HepG2 (cell line): Measurements from ENCODE around the gene EPX. TPM values are rescaled to one million over a fixed set of nuclear protein-coding genes. Genes with fewer than 3 reads are reported as not detected.

Source experiments
- ARID5B ChIP-seq: IDR thresholded peaks from 2 replicates; pipeline ENCODE4 v1.4.0; 2020; ENCODE audit warnings: mild to moderate bottlenecking, missing genetic modification reagents
- EHMT2 ChIP-seq: fragments of 200-600 bp; sonication (generic); IDR thresholded peaks from 2 replicates; pipeline ENCODE4 v1.7.0; 2017; ENCODE audit warnings: antibody characterized with exemption, low read depth, low read length, borderline replicate concordance
- IKZF5 ChIP-seq: IDR thresholded peaks from 2 replicates; pipeline ENCODE4 v1.6.1; 2018; ENCODE audit warnings: missing genetic modification reagents, mild to moderate bottlenecking, missing compliant biosample characterization
- LBX2 ChIP-seq: sonication (generic); formaldehyde crosslinking; IDR thresholded peaks from 2 replicates; pipeline ENCODE4 v1.5.0; 2020; ENCODE audit warnings: missing genetic modification reagents, mild to moderate bottlenecking, borderline replicate concordance
- NR2F1 ChIP-seq, 2 experiments: fragments of 450-650 bp in 1 of 2; formaldehyde crosslinking in 1 of 2; IDR thresholded peaks; 2 replicates each; pipeline versions ENCODE4 v1.5.0 to v1.6.1; 2016 to 2020; ENCODE audit warnings: mild to moderate bottlenecking in 1 of 2, missing compliant biosample characterization in 1 of 2, missing genetic modification reagents in 1 of 2, moderate library complexity in 1 of 2
- POLR2AphosphoS5 ChIP-seq: IDR thresholded peaks from 2 replicates; pipeline ENCODE4 v1.6.1; 2012; ENCODE audit warnings: low read depth, low read length
- SNRNP70 ChIP-seq: fragments of 200-400 bp; formaldehyde crosslinking; IDR thresholded peaks from 2 replicates; pipeline ENCODE4 v1.6.1; 2017; ENCODE audit warnings: mild to moderate bottlenecking, low read depth, low read length, moderate library complexity
- SRSF1 ChIP-seq: fragments of 200-400 bp; formaldehyde crosslinking; optimal IDR thresholded peaks from 2 replicates; pipeline ENCODE3; 2017; ENCODE audit warnings: mild to moderate bottlenecking, low read depth, low read length, moderate library complexity
- ZNF275 ChIP-seq: sonication (generic); formaldehyde crosslinking; IDR thresholded peaks from 2 replicates; pipeline ENCODE4 v1.8.0; 2022; ENCODE audit warnings: missing genetic modification reagents, mild to moderate bottlenecking, inconsistent platforms, borderline replicate concordance
- ZNF513 ChIP-seq: sonication (generic); formaldehyde crosslinking; conservative IDR thresholded peaks from 2 replicates; pipeline ENCODE4 v1.5.0; 2020; ENCODE audit warnings: missing genetic modification reagents
- ZNF646 ChIP-seq: sonication (generic); formaldehyde crosslinking; IDR thresholded peaks from 2 replicates; pipeline ENCODE4 v1.9.0; 2021; ENCODE audit warnings: mild to moderate bottlenecking, missing genetic modification reagents
- polyA plus RNA-seq, 8 experiments: library from polyadenylated mRNA; depleted of rRNA in 3 of 8; stranded (reverse) in 7 of 8; unstranded in 1 of 8; fragments of >200 nt; fragmentation: Illumina TruSeq in 4 of 8; extraction: Trizol in 4 of 8; gene quantifications; 2 replicates each; pipeline versions ENCODE4 v1.2.1 to v1.2.3, GENCODE V29; 2011 to 2016; ENCODE audit warnings: low read depth in 4 of 8, missing spikeins in 1 of 8, mixed read lengths in 1 of 8; ENCODE audit not compliant: insufficient read depth in 1 of 8
- total RNA-seq, 5 experiments: library from RNA; depleted of rRNA; stranded (reverse); fragments of >200 nt; fragmentation: Illumina TruSeq; extraction: Trizol; gene quantifications; 2 replicates each; pipeline ENCODE4 v1.2.3, GENCODE V29; 2016; ENCODE audit warnings: low read depth in 1 of 5

EPX gene
- total and polyA plus RNA-seq, 2 of the 13 experiments (the other 11 are each of a cell fraction or from before 2014, with no cell fraction given), result not detected

- TF ChIP-seq ARID5B (peak; percentile 64), EHMT2 (peak; percentile 57; the same call in 1 of the 2 replicates), LBX2 (peak; percentile 46; the same call in 1 of the 2 replicates), ZNF275 (CRISPR knock-in tag) (0 out of 2 replicates have a peak, but pooled peaks have one; percentile 40), SNRNP70 (no peak), ZNF646 (CRISPR knock-in tag) (no peak), NR2F1 (CRISPR knock-in tag; IDR thresholded peaks at IDR 0.05) (no peak), IKZF5 (CRISPR knock-in tag) (peak; percentile 80; the same call in 1 of the 2 replicates), ZNF513 (CRISPR knock-in tag) (0 out of 2 replicates have a peak, but pooled peaks have one; percentile 57), POLR2AphosphoS5 (peak; percentile 77), SRSF1 (peak; percentile 42)
These were observed 26.7 kb downstream of the EPX start, which contains the start of gene MKS1 (continued) for GRCh38 chr17:58219007-58219788.
